Neural crest cell (in vitro differentiated cells): Measurements from ENCODE around the gene SH2D4B. TPM values are rescaled to one million over a fixed set of nuclear protein-coding genes. Genes with fewer than 3 reads are reported as not detected.

Experiments used
- DNase-seq: peaks from one replicate; pipeline ENCODE4 v3.0.0; 2021; ENCODE audit warnings: low read depth, mixed read lengths, low spot score
- H3K27ac Mint-ChIP-seq: one replicate; pipeline ENCODE4 v1.8.0; 2021; ENCODE audit warnings: mild to moderate bottlenecking, mixed read lengths; ENCODE audit not compliant: unreplicated experiment
- H3K27me3 Mint-ChIP-seq: 2 replicates; pipeline ENCODE4 v1.8.0; 2021; ENCODE audit warnings: low read depth, mild to moderate bottlenecking, mixed read lengths
- H3K36me3 Mint-ChIP-seq: 2 replicates; pipeline ENCODE4 v1.8.0; 2021; ENCODE audit warnings: low read depth, mild to moderate bottlenecking, mixed read lengths
- H3K4me1 Mint-ChIP-seq: 2 replicates; pipeline ENCODE4 v1.8.0; 2021; ENCODE audit warnings: mixed read lengths
- H3K4me3 Mint-ChIP-seq: one replicate; pipeline ENCODE4 v1.8.0; 2021; ENCODE audit warnings: mild to moderate bottlenecking, mixed read lengths
- H3K9me3 Mint-ChIP-seq: 2 replicates; pipeline ENCODE4 v1.8.0; 2021; ENCODE audit warnings: mixed read lengths
- total RNA-seq: library from RNA; stranded (reverse); gene quantifications from 2 replicates; pipeline ENCODE4 v1.2.1, GENCODE V29; 2021
- TF ChIP-seq, protein P1 (sequence below): fragments of 200-600 bp; sonication (generic); conservative IDR thresholded peaks from 2 replicates; pipeline ENCODE4 v1.5.0; 2021; ENCODE audit warnings: antibody characterized with exemption, mild to moderate bottlenecking

The SH2D4B gene
- total RNA-seq, 1 donor from 2014 or later: 0.09 TPM

- peaks cover 3% of the 10 kb centered on the region for H3K4me1 Mint-ChIP-seq
- DNase-seq: peak; percentile 26
- no peak overlapping the region for H3K4me3 Mint-ChIP-seq
- TF ChIP-seq, protein P1, sequence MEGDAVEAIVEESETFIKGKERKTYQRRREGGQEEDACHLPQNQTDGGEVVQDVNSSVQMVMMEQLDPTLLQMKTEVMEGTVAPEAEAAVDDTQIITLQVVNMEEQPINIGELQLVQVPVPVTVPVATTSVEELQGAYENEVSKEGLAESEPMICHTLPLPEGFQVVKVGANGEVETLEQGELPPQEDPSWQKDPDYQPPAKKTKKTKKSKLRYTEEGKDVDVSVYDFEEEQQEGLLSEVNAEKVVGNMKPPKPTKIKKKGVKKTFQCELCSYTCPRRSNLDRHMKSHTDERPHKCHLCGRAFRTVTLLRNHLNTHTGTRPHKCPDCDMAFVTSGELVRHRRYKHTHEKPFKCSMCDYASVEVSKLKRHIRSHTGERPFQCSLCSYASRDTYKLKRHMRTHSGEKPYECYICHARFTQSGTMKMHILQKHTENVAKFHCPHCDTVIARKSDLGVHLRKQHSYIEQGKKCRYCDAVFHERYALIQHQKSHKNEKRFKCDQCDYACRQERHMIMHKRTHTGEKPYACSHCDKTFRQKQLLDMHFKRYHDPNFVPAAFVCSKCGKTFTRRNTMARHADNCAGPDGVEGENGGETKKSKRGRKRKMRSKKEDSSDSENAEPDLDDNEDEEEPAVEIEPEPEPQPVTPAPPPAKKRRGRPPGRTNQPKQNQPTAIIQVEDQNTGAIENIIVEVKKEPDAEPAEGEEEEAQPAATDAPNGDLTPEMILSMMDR: peak; percentile 70
- H3K27ac Mint-ChIP-seq: no peak overlapping the region
- H3K27me3 Mint-ChIP-seq: no peaks in the 10 kb centered on the region
- H3K36me3 Mint-ChIP-seq: no peaks in the 10 kb centered on the region
- no peaks in the 10 kb centered on the region for H3K9me3 Mint-ChIP-seq
These were observed 58.9 kb downstream of the SH2D4B start for GRCh38 chr10:80596391-80597257.

- DNase-seq: no peak
- TF ChIP-seq, protein P1: no peak
- H3K4me1 Mint-ChIP-seq: peaks cover 3% of the 10 kb centered on the region
- no peak overlapping the region for H3K4me3 Mint-ChIP-seq
- H3K27me3 Mint-ChIP-seq: no peaks in the 10 kb centered on the region
- H3K36me3 Mint-ChIP-seq: no peaks in the 10 kb centered on the region
- H3K27ac Mint-ChIP-seq: no peak overlapping the region
- no peaks in the 10 kb centered on the region for H3K9me3 Mint-ChIP-seq
These were observed 60.5 kb downstream of the SH2D4B start for GRCh38 chr10:80598084-80598798.

DNA sequence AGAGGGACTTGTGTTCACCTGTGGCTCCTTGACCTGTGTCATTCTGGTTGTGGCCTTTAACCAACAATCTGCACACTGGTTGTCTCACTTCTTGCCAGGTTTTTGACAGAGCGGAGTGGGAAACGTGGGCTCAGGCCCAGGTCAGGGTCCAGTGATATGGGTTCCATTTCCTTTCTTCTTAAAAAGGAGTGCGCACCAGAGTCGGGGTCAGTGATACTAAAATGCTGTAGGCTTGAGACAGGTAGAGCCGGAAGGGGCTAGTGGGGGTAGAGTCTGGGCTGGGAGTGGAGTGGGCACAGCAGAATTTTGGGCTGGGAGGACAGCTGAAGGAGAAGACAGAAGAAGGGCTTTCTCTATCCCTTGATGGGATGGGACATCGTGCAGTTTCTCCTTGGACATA is 61.2 kb downstream of the SH2D4B start:
- Mint-ChIP-seq H3K27ac (peak overlapping the region; percentile 62), H3K27me3 (no peaks in the 10 kb centered on the region), H3K4me3 (no peak overlapping the region), H3K36me3 (no peaks in the 10 kb centered on the region), H3K4me1 (peaks cover 3% of the 10 kb centered on the region), H3K9me3 (no peaks in the 10 kb centered on the region)
- DNase-seq: no peak
- TF ChIP-seq, protein P1: no peak

GRCh38 chr10:80599424-80599847 is 61.7 kb downstream of the SH2D4B start:
- H3K27ac Mint-ChIP-seq: no peak overlapping the region
- peaks cover 3% of the 10 kb centered on the region for H3K4me1 Mint-ChIP-seq
- TF ChIP-seq, protein P1: peak; percentile 73

GRCh38 chr10:80600256-80600655 is 62.6 kb downstream of the SH2D4B start:
- TF ChIP-seq, protein P1: no peak
- Mint-ChIP-seq H3K9me3 (no peaks in the 10 kb centered on the region), H3K36me3 (no peaks in the 10 kb centered on the region), H3K4me3 (no peak overlapping the region), H3K4me1 (peaks cover 3% of the 10 kb centered on the region), H3K27ac (no peak overlapping the region), H3K27me3 (no peaks in the 10 kb centered on the region)
- no peak for DNase-seq

More at GRCh38 chr10:80599424-80599847, 61.7 kb downstream of the SH2D4B start:
- Mint-ChIP-seq H3K9me3 (no peaks in the 10 kb centered on the region), H3K27me3 (no peaks in the 10 kb centered on the region), H3K36me3 (no peaks in the 10 kb centered on the region), H3K4me3 (no peak overlapping the region)
- peak; percentile 55 for DNase-seq
